Left forelimb (tissue), 1 donor: ENCODE data around the gene OR10S1.
"Not testable (repeated sequence)": the region's sequence is repeated elsewhere in the genome, so short reads cannot be mapped to it uniquely, and the experiment has no call there.

Experiments
- DNase-seq: peaks from one replicate; pipeline ENCODE4 v3.0.0-alpha.2; 2018; ENCODE audit warnings: low spot score

The OR10S1 gene

GRCh38 chr11:123977731-123978347, at the start of gene OR10S1:
OR10S1 (minus strand) TSS chr11:123977781; CDS start chr11:123977664, 117 bp downstream.
- no peak for DNase-seq

GRCh38 chr11:124026498-124026897, 48.9 kb upstream of the OR10S1 start, which contains the start of gene OR10G8:
OR10G8 (plus strand) TSS chr11:124026798; CDS start chr11:124029623, 2,825 bp downstream.
- no peak for DNase-seq

GRCh38 chr11:124015837-124016236, 38.3 kb upstream of the OR10S1 start:
- DNase-seq = not testable (repeated sequence)

- no peak for DNase-seq
These were observed 35.1 kb upstream of the OR10S1 start, which contains the start of gene OR10G4 for GRCh38 chr11:124012697-124013096. OR10G4 (plus strand) TSS chr11:124012997; CDS start chr11:124015575, 2,578 bp downstream.

- no peak for DNase-seq
These were observed 17.5 kb upstream of the OR10S1 start, which contains the start of gene OR10G6 for GRCh38 chr11:123995119-123995518. OR10G6 (minus strand) TSS chr11:123995161; CDS start chr11:123995161, 0 bp downstream.

- no peak for DNase-seq
These were observed 1.7 kb upstream of the OR10S1 start for GRCh38 chr11:123979311-123979710.

GRCh38 chr11:123976770-123977560, 616 bp downstream of the OR10S1 start:
- no peak for DNase-seq

- no peak for DNase-seq
These were observed 3.8 kb downstream of the OR10S1 start for GRCh38 chr11:123973816-123974215.

GRCh38 chr11:123956752-123957151, 20.8 kb downstream of the OR10S1 start:
- DNase-seq = no peak

GRCh38 chr11:123945132-123945531, 32.4 kb downstream of the OR10S1 start:
- DNase-seq = no peak

- no peak for DNase-seq
These were observed 33.8 kb downstream of the OR10S1 start, which contains the start of gene OR6T1 for GRCh38 chr11:123943738-123944137. OR6T1 (minus strand) TSS chr11:123943838; CDS start chr11:123943838, 0 bp downstream.

- no peak for DNase-seq
These were observed 35.2 kb downstream of the OR10S1 start for GRCh38 chr11:123942413-123942812.

GRCh38 chr11:123939317-123939716, 38.3 kb downstream of the OR10S1 start, which contains the start of gene OR4D5:
OR4D5 (plus strand) TSS chr11:123939617; CDS start chr11:123939617, 0 bp downstream.
- no peak for DNase-seq
